BJ (cell line): ENCODE data around the gene SPACDR. TPM values are rescaled to one million over a fixed set of nuclear protein-coding genes. Genes with fewer than 3 reads are reported as not detected.

Experiments used
- CTCF ChIA-PET: fragments of 350-600 bp; formaldehyde crosslinking; extraction: SDS; loops from one replicate; lab custom pipeline; 2021; ENCODE audit warnings: antibody characterized with exemption, inconsistent platforms; lab: Yijun Ruan, JAX
- POLR2A ChIA-PET: fragments of 300-600 bp; sonication (Branson Sonifier 250); formaldehyde crosslinking; extraction: SDS; loops from one replicate; lab custom pipeline; 2021; ENCODE audit warnings: antibody characterized with exemption; lab: Charles Lee
- DNase-seq: peaks from one replicate; pipeline ENCODE4 v3.0.0-alpha.2; 2011; ENCODE audit warnings: low read depth
- H3K27me3 ChIP-seq: 2 replicates; pipeline ENCODE4 v1.6.0; 2011; ENCODE audit warnings: low read length; ENCODE audit not compliant: control insufficient read depth, insufficient read depth
- H3K36me3 ChIP-seq: 2 replicates; pipeline ENCODE4 v1.5.1; 2011; ENCODE audit warnings: low read length; ENCODE audit not compliant: control insufficient read depth, insufficient read depth
- H3K4me3 ChIP-seq: 2 replicates; pipeline ENCODE4 v1.5.1; 2011; ENCODE audit warnings: low read depth, mild to moderate bottlenecking, control low read depth, low read length
- CTCF ChIP-seq: IDR thresholded peaks from 2 replicates; pipeline ENCODE4 v1.5.1; 2011; ENCODE audit warnings: low read depth, mild to moderate bottlenecking, control low read depth, inconsistent platforms, low read length, moderate library complexity; ENCODE audit not compliant: insufficient read depth
- polyA plus RNA-seq: library from polyadenylated mRNA; depleted of rRNA; stranded (reverse); fragments of >200 nt; gene quantifications from 2 replicates; pipeline ENCODE4 v1.2.3, GENCODE V29; 2011

SPACDR gene
- polyA plus RNA-seq, 1 experiment, result 0.32 TPM

GRCh38 chr7:100427762-100428198, 36.3 kb downstream of the SPACDR start:
- POLR2A ChIA-PET, result interaction anchor here (0.6 to 1.3 kb wide), 2 partner anchors 38 to 159 kb away, joined by 3 to 9 read pairs; partner anchors contain the start of gene FBXO24
- H3K36me3 ChIP-seq, result peaks cover 2% of the 10 kb centered on the region
- no peak for DNase-seq
- no peak for TF ChIP-seq CTCF
- CTCF ChIA-PET, result interaction anchor here (0.7 to 2.2 kb wide), 4 partner anchors 16 to 137 kb away, joined by 3 to 9 read pairs (median 4); no protein-coding TSS in a partner anchor
- H3K27me3 ChIP-seq, result no peaks in the 10 kb centered on the region
- H3K4me3 ChIP-seq, result peak overlapping the region; percentile 40

- ChIA-PET CTCF (no interaction called here), POLR2A (no interaction called here)
- no peak for DNase-seq
Measured at GRCh38 chr7:100426516-100426915, 37.5 kb downstream of the SPACDR start.

GRCh38 chr7:100425347-100425746, 38.7 kb downstream of the SPACDR start:
- TF ChIP-seq CTCF, result no peak
- no peaks in the 10 kb centered on the region; the same call in 1 of the 2 replicates for H3K36me3 ChIP-seq
- ChIA-PET CTCF (interaction anchor here (1.8 to 2.6 kb wide), 2 partner anchors 10 to 17 kb away, joined by 4 to 8 read pairs; no protein-coding TSS in a partner anchor), POLR2A (no interaction called here)
- no peak overlapping the region for H3K4me3 ChIP-seq
- no peaks in the 10 kb centered on the region for H3K27me3 ChIP-seq
- DNase-seq, result no peak

More at GRCh38 chr7:100426516-100426915, 37.5 kb downstream of the SPACDR start:
- Histone ChIP-seq H3K4me3 (no peak overlapping the region), H3K27me3 (no peaks in the 10 kb centered on the region), H3K36me3 (no peaks in the 10 kb centered on the region; the same call in 1 of the 2 replicates)
- no peak for TF ChIP-seq CTCF

GRCh38 chr7:100423315-100423714, 40.7 kb downstream of the SPACDR start:
- Histone ChIP-seq H3K36me3 (no peaks in the 10 kb centered on the region), H3K27me3 (no peaks in the 10 kb centered on the region), H3K4me3 (no peak overlapping the region)
- CTCF ChIA-PET, result interaction anchor here (1.9 kb wide), 1 partner anchor 15 kb away, joined by 5 read pairs; no protein-coding TSS in a partner anchor
- TF ChIP-seq CTCF, result no peak
- POLR2A ChIA-PET, result no interaction called here
- DNase-seq, result no peak

- CTCF ChIA-PET, result interaction anchor here (3.3 kb wide), 1 partner anchor 12 kb away, joined by 21 read pairs; no protein-coding TSS in a partner anchor
- no peaks in the 10 kb centered on the region for H3K27me3 ChIP-seq
- POLR2A ChIA-PET, result no interaction called here
Measured at GRCh38 chr7:100419660-100420226, 44.3 kb downstream of the SPACDR start.

More at GRCh38 chr7:100419660-100420226, 44.3 kb downstream of the SPACDR start:
- no peak for TF ChIP-seq CTCF
- no peak for DNase-seq
- Histone ChIP-seq H3K4me3 (no peak overlapping the region), H3K36me3 (no peaks in the 10 kb centered on the region)
